SU-DHL-6 (cell line): ENCODE results near the gene CFAP97D2.

Experiments used
- H2AFZ ChIP-seq: fragments of 200-600 bp; sonication (generic); 2 replicates; pipeline ENCODE4 v1.6.1; 2014; ENCODE audit warnings: low read depth, mild to moderate bottlenecking, moderate library complexity, mixed read lengths, antibody characterized with exemption, low read length; ENCODE audit not compliant: severe bottlenecking
- H3F3A ChIP-seq: fragments of 200-600 bp; shearing (Covaris generic); 2 replicates; pipeline ENCODE4 v1.6.0; 2016; ENCODE audit warnings: antibody characterized with exemption, mild to moderate bottlenecking; ENCODE audit not compliant: insufficient read depth
- H3K27ac ChIP-seq: fragments of 200-600 bp; sonication (generic); 2 replicates; pipeline ENCODE4 v1.5.1; 2016; ENCODE audit warnings: low read depth, mild to moderate bottlenecking, low read length, moderate library complexity, mixed read lengths
- H3K27me3 ChIP-seq: fragments of 200-600 bp; sonication (generic), shearing (Covaris generic); 2 replicates; pipeline ENCODE4 v1.6.0; 2014; ENCODE audit warnings: mild to moderate bottlenecking, low read length
- H3K36me3 ChIP-seq: fragments of 200-600 bp; sonication (generic); 2 replicates; pipeline ENCODE4 v1.6.1; 2014; ENCODE audit warnings: mild to moderate bottlenecking, low read length, mixed read lengths
- H3K4me2 ChIP-seq: fragments of 300-600, 200-600 bp; shearing (Covaris generic), sonication (generic); 2 replicates; pipeline ENCODE4 v1.6.0; 2014; ENCODE audit warnings: low read length, low read depth, mild to moderate bottlenecking; ENCODE audit not compliant: poor library complexity, severe bottlenecking
- H3K4me3 ChIP-seq: fragments of 200-600 bp; sonication (generic); 2 replicates; pipeline ENCODE4 v1.5.1; 2014; ENCODE audit warnings: antibody characterized with exemption, low read length, mild to moderate bottlenecking, mixed read lengths; ENCODE audit not compliant: insufficient read depth, poor library complexity, severe bottlenecking
- H3K79me2 ChIP-seq: fragments of 200-600 bp; sonication (generic); 2 replicates; pipeline ENCODE4 v1.6.1; 2014; ENCODE audit warnings: mild to moderate bottlenecking, low read length, moderate library complexity; ENCODE audit not compliant: insufficient read depth
- H3K9ac ChIP-seq: fragments of 200-600 bp; sonication (generic); 2 replicates; pipeline ENCODE4 v1.7.0; 2014; ENCODE audit warnings: mild to moderate bottlenecking, low read length
- H3K9me2 ChIP-seq: fragments of 200-600 bp; sonication (generic); replicated peaks from 2 replicates; pipeline ENCODE4 v1.6.1; 2014; ENCODE audit warnings: low read length; ENCODE audit not compliant: insufficient read depth
- H3K9me3 ChIP-seq: fragments of 200-600 bp; sonication (generic); 2 replicates; pipeline ENCODE4 v1.6.1; 2014; ENCODE audit warnings: low read length, mixed read lengths; ENCODE audit not compliant: insufficient read depth
- H4K20me1 ChIP-seq: fragments of 200-600 bp; sonication (generic); 2 replicates; pipeline ENCODE4 v1.6.1; 2014; ENCODE audit warnings: low read depth, mild to moderate bottlenecking, antibody characterized with exemption, low read length, moderate library complexity, mixed read lengths
- EZH2phosphoT487 ChIP-seq: fragments of 200-600 bp; sonication (generic), shearing (Covaris generic); conservative IDR thresholded peaks from 2 replicates; pipeline ENCODE4 v1.6.1; 2018; ENCODE audit warnings: mild to moderate bottlenecking, antibody characterized with exemption, low read length, moderate library complexity, mixed read lengths
- TF ChIP-seq, protein P1 (sequence below): fragments of 200-600 bp; sonication (generic); IDR thresholded peaks from one replicate; pipeline ENCODE4 v1.5.1; 2017; ENCODE audit warnings: antibody characterized with exemption, mild to moderate bottlenecking, low read length, moderate library complexity; ENCODE audit not compliant: insufficient read depth, poor library complexity, severe bottlenecking

The CFAP97D2 gene

DNA sequence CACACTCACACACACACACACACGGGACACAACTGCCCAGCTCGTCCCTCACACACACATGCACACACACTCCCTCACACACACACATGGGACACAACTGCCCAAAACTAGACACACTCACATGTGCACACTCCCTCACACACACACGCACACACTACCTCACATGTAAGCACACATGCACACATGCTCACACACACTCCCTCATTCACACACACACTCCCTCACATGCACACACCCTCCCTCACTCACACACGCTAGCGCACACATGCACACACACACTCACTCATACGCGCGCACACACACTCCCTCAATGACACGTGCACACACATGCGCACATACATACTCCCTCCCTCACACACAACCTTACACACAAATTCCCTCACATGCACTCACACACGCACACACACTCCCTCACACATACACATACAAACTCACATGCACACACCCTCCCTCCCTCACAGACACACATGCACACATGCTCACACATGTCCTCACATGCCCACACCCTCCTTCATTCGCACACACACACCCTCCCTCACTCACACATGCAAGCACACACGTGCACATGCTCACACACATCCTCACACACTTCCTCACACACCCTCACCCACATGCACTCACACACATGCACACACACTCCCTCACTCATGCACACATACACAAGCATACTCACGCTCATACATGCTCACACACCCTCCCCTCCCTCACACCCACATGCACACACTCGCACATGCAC lies 37.6 kb upstream of the CFAP97D2 start:
- TF ChIP-seq, protein P1, sequence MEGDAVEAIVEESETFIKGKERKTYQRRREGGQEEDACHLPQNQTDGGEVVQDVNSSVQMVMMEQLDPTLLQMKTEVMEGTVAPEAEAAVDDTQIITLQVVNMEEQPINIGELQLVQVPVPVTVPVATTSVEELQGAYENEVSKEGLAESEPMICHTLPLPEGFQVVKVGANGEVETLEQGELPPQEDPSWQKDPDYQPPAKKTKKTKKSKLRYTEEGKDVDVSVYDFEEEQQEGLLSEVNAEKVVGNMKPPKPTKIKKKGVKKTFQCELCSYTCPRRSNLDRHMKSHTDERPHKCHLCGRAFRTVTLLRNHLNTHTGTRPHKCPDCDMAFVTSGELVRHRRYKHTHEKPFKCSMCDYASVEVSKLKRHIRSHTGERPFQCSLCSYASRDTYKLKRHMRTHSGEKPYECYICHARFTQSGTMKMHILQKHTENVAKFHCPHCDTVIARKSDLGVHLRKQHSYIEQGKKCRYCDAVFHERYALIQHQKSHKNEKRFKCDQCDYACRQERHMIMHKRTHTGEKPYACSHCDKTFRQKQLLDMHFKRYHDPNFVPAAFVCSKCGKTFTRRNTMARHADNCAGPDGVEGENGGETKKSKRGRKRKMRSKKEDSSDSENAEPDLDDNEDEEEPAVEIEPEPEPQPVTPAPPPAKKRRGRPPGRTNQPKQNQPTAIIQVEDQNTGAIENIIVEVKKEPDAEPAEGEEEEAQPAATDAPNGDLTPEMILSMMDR: no peak
- TF ChIP-seq EZH2phosphoT487: no peak
- Histone ChIP-seq H3K9ac (no peak overlapping the region), H4K20me1 (no peaks in the 10 kb centered on the region), H3K4me3 (no peak overlapping the region), H3K36me3 (no peaks in the 10 kb centered on the region), H3K9me2 (no peaks in the 10 kb centered on the region), H3K9me3 (no peaks in the 10 kb centered on the region), H3K79me2 (no peaks in the 10 kb centered on the region), H3K27ac (no peak overlapping the region), H2AFZ (no peak overlapping the region), H3F3A (no peaks in the 10 kb centered on the region), H3K27me3 (no peaks in the 10 kb centered on the region), H3K4me2 (no peak overlapping the region)

DNA sequence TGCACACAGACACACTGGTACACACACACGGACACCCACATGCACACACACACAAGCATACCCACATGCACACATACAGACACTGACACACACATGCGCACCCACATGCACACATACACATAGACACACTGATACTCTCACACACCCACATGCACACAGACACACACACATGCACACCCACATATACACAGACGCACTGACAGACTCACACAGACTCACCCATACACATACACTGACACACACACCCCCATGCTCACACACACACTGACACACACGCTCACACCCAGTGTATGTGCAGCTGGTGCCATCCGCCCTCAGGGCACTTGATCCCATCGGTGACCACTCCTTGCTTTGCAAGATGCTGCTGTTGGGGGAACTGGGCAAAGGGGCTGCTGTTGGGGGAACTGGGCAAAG lies 36.9 kb upstream of the CFAP97D2 start:
- TF ChIP-seq, protein P1: no peak
- no peak for TF ChIP-seq EZH2phosphoT487
- H3K27ac ChIP-seq: no peak overlapping the region
- no peaks in the 10 kb centered on the region for H3F3A ChIP-seq

DNA sequence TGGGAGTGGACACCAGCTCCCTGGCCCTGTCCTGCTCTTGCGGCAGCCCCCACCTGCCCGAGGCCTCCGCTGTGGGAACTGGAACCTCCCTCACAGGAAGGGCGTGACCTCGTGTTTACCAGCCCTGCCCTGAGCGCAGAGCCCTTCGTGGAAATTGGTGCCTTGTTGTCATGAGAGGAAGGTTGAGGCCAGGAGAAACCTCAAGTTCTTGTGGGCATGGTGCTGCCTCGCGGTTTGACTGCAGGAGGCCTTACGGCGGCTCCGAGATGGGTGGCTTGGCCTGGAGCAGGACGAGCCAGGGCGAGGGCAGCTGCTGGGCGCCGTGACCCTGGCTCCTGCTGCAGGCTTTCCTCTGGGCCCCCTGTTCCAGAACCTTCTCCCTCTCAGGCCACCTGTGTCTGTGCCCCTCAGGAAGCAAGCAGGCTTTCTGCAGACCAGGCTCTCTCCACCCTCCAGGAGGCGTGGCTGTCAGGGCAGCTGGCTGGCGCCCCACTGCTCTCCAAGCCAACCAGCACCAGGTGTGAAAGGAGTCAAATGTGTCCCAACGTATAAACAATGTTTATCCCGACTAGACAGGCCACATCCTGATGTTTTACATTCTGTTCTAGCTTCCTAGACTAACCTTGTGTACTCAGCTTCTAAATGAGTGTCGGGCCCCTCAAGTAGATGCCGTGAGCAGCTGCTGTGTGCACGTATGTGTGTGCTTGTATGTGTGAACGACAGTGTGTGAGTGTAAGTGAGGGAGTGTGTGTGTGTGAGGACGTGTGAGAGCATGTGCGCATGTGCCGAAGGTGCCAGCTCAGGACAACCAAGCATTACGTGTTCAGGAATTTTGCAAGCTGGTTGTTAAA lies 36.2 kb upstream of the CFAP97D2 start:
- Histone ChIP-seq H4K20me1 (no peaks in the 10 kb centered on the region), H2AFZ (no peak overlapping the region), H3K9me3 (no peaks in the 10 kb centered on the region), H3K9ac (no peak overlapping the region), H3K27ac (no peak overlapping the region), H3K36me3 (no peaks in the 10 kb centered on the region), H3K4me2 (no peak overlapping the region), H3K9me2 (no peaks in the 10 kb centered on the region), H3F3A (no peaks in the 10 kb centered on the region), H3K27me3 (no peaks in the 10 kb centered on the region), H3K79me2 (no peaks in the 10 kb centered on the region), H3K4me3 (no peak overlapping the region)
- TF ChIP-seq, protein P1: no peak
- TF ChIP-seq EZH2phosphoT487: no peak

More for the DNA sequence above, 36.9 kb upstream of the CFAP97D2 start:
- no peak overlapping the region for H3K4me3 ChIP-seq
- H3K9me3 ChIP-seq: no peaks in the 10 kb centered on the region
- no peak overlapping the region for H2AFZ ChIP-seq
- H3K9me2 ChIP-seq: no peaks in the 10 kb centered on the region
- H3K27me3 ChIP-seq: no peaks in the 10 kb centered on the region
- H3K36me3 ChIP-seq: no peaks in the 10 kb centered on the region
- no peak overlapping the region for H3K4me2 ChIP-seq
- H4K20me1 ChIP-seq: no peaks in the 10 kb centered on the region
- no peak overlapping the region for H3K9ac ChIP-seq
- H3K79me2 ChIP-seq: no peaks in the 10 kb centered on the region
